Stomach (tissue), 9 donors: ENCODE data around the gene PRDM5. TPM values are rescaled to one million over a fixed set of nuclear protein-coding genes. Genes with fewer than 3 reads are reported as not detected.

ENCODE experiments used
- DNase-seq, 2 donors: peaks; one replicate each; pipeline versions ENCODE4 v3.0.0 to v3.0.0-alpha.2; 2013 to 2019
- H3K27ac ChIP-seq, 5 donors: fragments of 200-600 bp in 4 of 5; sonication (generic) in 4 of 5; one replicate each; pipeline ENCODE4 v1.5.1; 2013 to 2019; ENCODE audit warnings: mild to moderate bottlenecking in 1 of 5, moderate library complexity in 1 of 5
- H3K27me3 ChIP-seq, 3 donors: fragments of 200-600 bp; sonication (generic); one replicate each; pipeline ENCODE4 v1.5.1; 2017 to 2019; ENCODE audit warnings: mixed run types in 1 of 3
- H3K36me3 ChIP-seq, 4 donors: fragments of 200-600 bp; sonication (generic); 1 replicate in 3 of 4; 2 replicates in 1 of 4; pipeline ENCODE4 v1.5.1; 2016 to 2019
- H3K4me1 ChIP-seq, 4 donors: fragments of 200-600 bp; sonication (generic); one replicate each; pipeline ENCODE4 v1.5.1; 2016 to 2019
- H3K4me3 ChIP-seq, 4 donors: fragments of 200-600 bp; sonication (generic) in 3 of 4; one replicate each; pipeline ENCODE4 v1.5.1; 2016 to 2019; ENCODE audit warnings: mild to moderate bottlenecking in 1 of 4
- H3K9me3 ChIP-seq, 4 donors: fragments of 200-600 bp; sonication (generic); one replicate each; pipeline ENCODE4 v1.5.1; 2016 to 2019
- EP300 ChIP-seq: sonication (generic); formaldehyde crosslinking; IDR thresholded peaks from one replicate; pipeline ENCODE4 v1.6.1; 2017; ENCODE audit warnings: antibody characterized with exemption
- POLR2A ChIP-seq, 4 donors: fragments of 450-650 bp; IDR thresholded peaks; one replicate each; pipeline ENCODE4 v1.6.1; 2016; ENCODE audit warnings: antibody characterized with exemption in 4 of 4, control low read depth in 2 of 4, mild to moderate bottlenecking in 1 of 4, moderate library complexity in 1 of 4
- POLR2AphosphoS5 ChIP-seq, 3 donors: sonication (generic); formaldehyde crosslinking; IDR thresholded peaks; one replicate each; pipeline ENCODE4 v1.6.1; 2016; ENCODE audit warnings: antibody characterized with exemption in 3 of 3
- WGBS, 5 donors: extraction: QIAGEN DNeasy Blood & Tissue Kit in 3 of 5; methylation state at CpG; one replicate each; pipeline versions ENCODE4 v1.1.5 to v1.1.7; 2013 to 2018; 5-methylcytosine and 5-hydroxymethylcytosine counted together
- intact Hi-C: fragments of 100-400 bp; cut with DNase I; formaldehyde crosslinking; loops from one replicate; pipeline ENCODE4 v1.15.1; 2023; ENCODE audit warnings: low total_unique reads
- polyA plus RNA-seq, 3 donors: library from polyadenylated mRNA; stranded (reverse); fragments of 200-250 nt; gene quantifications; one replicate each; pipeline ENCODE4 v1.2.3, GENCODE V29; 2013
- total RNA-seq, 5 donors: library from RNA; depleted of rRNA; stranded (reverse); fragments of >200 nt; gene quantifications; one replicate each; pipeline versions ENCODE4 v1.1.0 to v1.2.3, GENCODE V29; 2014 to 2016
- TF ChIP-seq, protein P1 (sequence below), 7 experiments: fragments of 450-650 bp in 4 of 7; fragments of 200-600 bp in 3 of 7; sonication (generic) in 3 of 7; IDR thresholded peaks; one replicate each; pipeline ENCODE4 v1.5.1; 2016 to 2019; ENCODE audit warnings: antibody characterized with exemption in 7 of 7, control low read depth in 2 of 7, mild to moderate bottlenecking in 1 of 7
- donor health status: healthy with polysubstance abuse.
- donor health status: Bipolar disorder and iron deficiency.
- donor health status: healthy.

Gene PRDM5
- total and polyA plus RNA-seq, 8 donors = 1.5 to 64.7 (median 10.7) TPM

DNA sequence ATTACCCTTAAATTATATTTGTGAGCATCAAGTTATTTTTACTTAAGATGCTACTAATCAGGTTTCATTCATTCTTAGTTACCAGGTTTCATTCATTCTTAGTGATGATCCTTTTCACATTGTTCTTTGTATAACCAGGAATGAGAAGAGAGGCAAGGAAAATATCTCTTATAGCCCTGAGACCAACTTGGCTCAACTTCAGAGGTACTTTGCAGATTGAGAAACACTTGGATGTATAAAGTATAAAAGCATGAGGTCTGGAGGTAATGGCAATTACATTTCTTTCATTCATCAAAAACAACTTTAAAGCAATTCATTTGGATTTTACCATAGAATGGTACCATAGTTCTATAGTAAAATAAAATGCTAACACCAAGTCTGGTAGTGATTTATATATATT lies 231.0 kb downstream of the PRDM5 start:
- no peaks in the 10 kb centered on the region for H3K27me3 ChIP-seq
- peaks cover 0 to 14% (median 6%) of the 10 kb centered on the region in 4 donors for H3K4me1 ChIP-seq
- H3K27ac ChIP-seq = no peak overlapping the region
- DNase-seq = no peak
- H3K4me3 ChIP-seq = no peak overlapping the region
- TF ChIP-seq POLR2AphosphoS5 (IDR thresholded peaks at IDR 0.05) = no peak
- TF ChIP-seq, protein P1, sequence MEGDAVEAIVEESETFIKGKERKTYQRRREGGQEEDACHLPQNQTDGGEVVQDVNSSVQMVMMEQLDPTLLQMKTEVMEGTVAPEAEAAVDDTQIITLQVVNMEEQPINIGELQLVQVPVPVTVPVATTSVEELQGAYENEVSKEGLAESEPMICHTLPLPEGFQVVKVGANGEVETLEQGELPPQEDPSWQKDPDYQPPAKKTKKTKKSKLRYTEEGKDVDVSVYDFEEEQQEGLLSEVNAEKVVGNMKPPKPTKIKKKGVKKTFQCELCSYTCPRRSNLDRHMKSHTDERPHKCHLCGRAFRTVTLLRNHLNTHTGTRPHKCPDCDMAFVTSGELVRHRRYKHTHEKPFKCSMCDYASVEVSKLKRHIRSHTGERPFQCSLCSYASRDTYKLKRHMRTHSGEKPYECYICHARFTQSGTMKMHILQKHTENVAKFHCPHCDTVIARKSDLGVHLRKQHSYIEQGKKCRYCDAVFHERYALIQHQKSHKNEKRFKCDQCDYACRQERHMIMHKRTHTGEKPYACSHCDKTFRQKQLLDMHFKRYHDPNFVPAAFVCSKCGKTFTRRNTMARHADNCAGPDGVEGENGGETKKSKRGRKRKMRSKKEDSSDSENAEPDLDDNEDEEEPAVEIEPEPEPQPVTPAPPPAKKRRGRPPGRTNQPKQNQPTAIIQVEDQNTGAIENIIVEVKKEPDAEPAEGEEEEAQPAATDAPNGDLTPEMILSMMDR (IDR thresholded peaks at IDR 0.05) = no peak
- TF ChIP-seq EP300 = no peak
- TF ChIP-seq POLR2A (IDR thresholded peaks at IDR 0.05) = no peak
- no peaks in the 10 kb centered on the region for H3K9me3 ChIP-seq
- intact Hi-C loops = no loop called here
- no peaks in the 10 kb centered on the region for H3K36me3 ChIP-seq

DNA sequence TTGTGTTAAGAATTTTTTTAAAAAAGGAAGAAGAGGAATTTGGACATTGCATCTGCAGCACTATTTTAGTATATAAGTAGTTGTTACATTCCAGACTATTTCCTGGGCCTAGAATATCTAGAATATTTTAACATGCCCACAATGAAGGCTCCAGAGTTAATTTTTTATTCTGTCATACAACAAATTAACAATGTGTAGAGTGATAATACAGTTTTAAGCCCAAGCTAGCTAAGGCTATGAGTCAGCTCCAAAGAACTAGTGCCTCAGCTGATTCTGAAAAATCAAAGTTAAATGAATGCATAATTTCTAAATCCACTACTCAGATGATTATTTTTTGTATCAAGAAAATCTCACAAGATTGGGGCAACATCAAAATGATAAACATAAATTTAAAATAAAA lies 231.4 kb downstream of the PRDM5 start:
- Histone ChIP-seq H3K4me1 (peaks cover 0 to 12% (median 5%) of the 10 kb centered on the region in 4 donors), H3K27ac (no peak overlapping the region), H3K27me3 (no peaks in the 10 kb centered on the region), H3K9me3 (no peaks in the 10 kb centered on the region), H3K36me3 (no peaks in the 10 kb centered on the region), H3K4me3 (no peak overlapping the region)
- intact Hi-C loops = no loop called here
- no peak for TF ChIP-seq POLR2AphosphoS5 (IDR thresholded peaks at IDR 0.05)
- TF ChIP-seq EP300 = no peak
- no peak for TF ChIP-seq POLR2A (IDR thresholded peaks at IDR 0.05)
- TF ChIP-seq, protein P1 (IDR thresholded peaks at IDR 0.05) = no peak
- no peak for DNase-seq

- Histone ChIP-seq H3K27ac (no peak overlapping the region), H3K4me3 (no peak overlapping the region), H3K36me3 (no peaks in the 10 kb centered on the region), H3K9me3 (no peaks in the 10 kb centered on the region), H3K27me3 (no peaks in the 10 kb centered on the region), H3K4me1 (peaks cover 0 to 5% (median 0%) of the 10 kb centered on the region in 4 donors)
- WGBS, 5 donors = 77 to 84% (median 82%) methylated on average over 3 of the region's 3 CpGs
- TF ChIP-seq EP300 (no peak), POLR2A (IDR thresholded peaks at IDR 0.05) (no peak), POLR2AphosphoS5 (IDR thresholded peaks at IDR 0.05) (no peak)
- TF ChIP-seq, protein P1 (IDR thresholded peaks at IDR 0.05) = no peak
- intact Hi-C loops = no loop called here
- no peak for DNase-seq
Observed at GRCh38 chr4:120688791-120689190, 233.7 kb downstream of the PRDM5 start.

GRCh38 chr4:120685756-120686278 lies 236.7 kb downstream of the PRDM5 start:
- TF ChIP-seq POLR2AphosphoS5 (IDR thresholded peaks at IDR 0.05) (no peak), EP300 (no peak), POLR2A (IDR thresholded peaks at IDR 0.05) (no peak)
- TF ChIP-seq, protein P1 (IDR thresholded peaks at IDR 0.05) = no peak
- Histone ChIP-seq H3K36me3 (no peaks in the 10 kb centered on the region), H3K4me3 (no peak overlapping the region), H3K4me1 (no peaks in the 10 kb centered on the region), H3K27me3 (no peaks in the 10 kb centered on the region), H3K27ac (no peak overlapping the region), H3K9me3 (no peaks in the 10 kb centered on the region)
- intact Hi-C loops = no loop called here
- 86 to 91% (median 89%) methylated on average over 2 of the region's 2 CpGs for WGBS, 5 donors
- DNase-seq = no peak
